Endothelial cell of umbilical vein (primary cell): ENCODE data around the gene SAMD5. TPM values are rescaled to one million over a fixed set of nuclear protein-coding genes. Genes with fewer than 3 reads are reported as not detected.

Experiments
- BruUV-seq: library from RNA; stranded (reverse); fragments of 400-500 nt; replicated peaks from 2 replicates; lab custom pipeline; 2021; lab: Mats Ljungman, UMichigan
- CTCF ChIA-PET: fragments of 300-600, 350-600 bp; sonication (Branson Sonifier 250); formaldehyde crosslinking; loops from one replicate; lab custom pipeline; 2021; ENCODE audit warnings: antibody characterized with exemption, inconsistent platforms; lab: Charles Lee
- POLR2A ChIA-PET: fragments of 300-600, 350-600 bp; sonication (Branson Sonifier 250); formaldehyde crosslinking; loops from one replicate; lab custom pipeline; 2021; ENCODE audit warnings: antibody characterized with exemption, inconsistent platforms; lab: Charles Lee
- DNase-seq: peaks from one replicate; pipeline ENCODE4 v3.0.0-alpha.2; 2011; ENCODE audit warnings: low read depth, low spot score
- FAIRE-seq: peaks from 2 replicates; lab custom pipeline; 2011; peaks lifted over from hg19 to GRCh38; lab: Jason Lieb, UNC
- H2AFZ ChIP-seq: 2 replicates; pipeline ENCODE4 v1.6.0; 2012; ENCODE audit warnings: low read depth, low read length, control low read depth, inconsistent platforms
- H3K27ac ChIP-seq: 2 replicates; pipeline ENCODE4 v1.5.1; 2011; ENCODE audit warnings: low read depth, mild to moderate bottlenecking, control low read depth, low read length, moderate library complexity; ENCODE audit not compliant: insufficient read depth
- H3K27me3 ChIP-seq, 2 experiments: 2 replicates each; pipeline versions ENCODE4 v1.6.0 to v1.6.1; 2011; ENCODE audit warnings: low read length in 2 of 2, mixed read lengths in 1 of 2; ENCODE audit not compliant: control insufficient read depth in 2 of 2, insufficient read depth in 2 of 2
- H3K36me3 ChIP-seq, 2 experiments: 2 replicates in 1 of 2; 3 replicates in 1 of 2; pipeline ENCODE4 v1.5.1; 2011; ENCODE audit warnings: low read length in 2 of 2, mild to moderate bottlenecking in 1 of 2, moderate library complexity in 1 of 2; ENCODE audit not compliant: control insufficient read depth in 2 of 2, insufficient read depth in 2 of 2; ENCODE audit errors: extremely low read depth in 1 of 2
- H3K4me1 ChIP-seq: 3 replicates; pipeline ENCODE4 v1.5.1; 2011; ENCODE audit warnings: mild to moderate bottlenecking, low read length; ENCODE audit not compliant: control insufficient read depth, insufficient read depth; ENCODE audit errors: extremely low read depth
- H3K4me2 ChIP-seq: 2 replicates; pipeline ENCODE4 v1.6.1; 2011; ENCODE audit warnings: low read length, control low read depth, mixed read lengths; ENCODE audit not compliant: insufficient read depth
- H3K4me3 ChIP-seq, 3 experiments: fragments of 200-600 bp in 1 of 3; sonication (generic), shearing (Covaris generic) in 1 of 3; replicated peaks in 1 of 3; 2 replicates each; pipeline ENCODE4 v1.5.1; 2011 to 2016; ENCODE audit warnings: control low read depth in 3 of 3, low read length in 3 of 3, mild to moderate bottlenecking in 2 of 3, inconsistent platforms in 1 of 3, low read depth in 1 of 3, moderate library complexity in 1 of 3; ENCODE audit not compliant: insufficient read depth in 1 of 3
- H3K79me2 ChIP-seq: 2 replicates; pipeline ENCODE4 v1.6.0; 2012; ENCODE audit warnings: low read length, inconsistent platforms; ENCODE audit not compliant: control insufficient read depth, insufficient read depth
- H3K9ac ChIP-seq: replicated peaks from 2 replicates; pipeline ENCODE3; 2011; ENCODE audit warnings: low read length, control low read depth; ENCODE audit not compliant: insufficient read depth; ENCODE audit errors: extremely low read depth
- H3K9me1 ChIP-seq: replicated peaks from 3 replicates; pipeline ENCODE4 v1.6.0; 2011; ENCODE audit warnings: mild to moderate bottlenecking, low read length; ENCODE audit not compliant: control insufficient read depth, insufficient read depth; ENCODE audit errors: extremely low read depth
- H3K9me3 ChIP-seq: replicated peaks from 2 replicates; pipeline ENCODE4 v1.5.1; 2012; ENCODE audit warnings: low read length, inconsistent platforms; ENCODE audit not compliant: control insufficient read depth, insufficient read depth
- H4K20me1 ChIP-seq: replicated peaks from 2 replicates; pipeline ENCODE3; 2011; ENCODE audit warnings: mild to moderate bottlenecking, low read length; ENCODE audit not compliant: control insufficient read depth, insufficient read depth; ENCODE audit errors: extremely low read depth
- CTCF ChIP-seq, 2 donors: IDR thresholded peaks; 1 replicate in 1 of 2; 2 replicates in 1 of 2; pipeline ENCODE4 v1.5.1; 2011; ENCODE audit warnings: low read length in 2 of 2, mild to moderate bottlenecking in 2 of 2, moderate library complexity in 2 of 2, control low read depth in 1 of 2, inconsistent platforms in 1 of 2, low read depth in 1 of 2; ENCODE audit not compliant: insufficient read depth in 1 of 2; ENCODE audit errors: extremely low read depth in 1 of 2
- EZH2 ChIP-seq: IDR thresholded peaks from 2 replicates; pipeline ENCODE4 v1.6.1; 2012; ENCODE audit warnings: borderline replicate concordance, low read depth, mild to moderate bottlenecking, moderate library complexity, low read length, inconsistent platforms; ENCODE audit not compliant: severe bottlenecking
- FOS ChIP-seq: IDR thresholded peaks from 2 replicates; pipeline ENCODE4 v1.6.1; 2011; ENCODE audit warnings: mild to moderate bottlenecking, low read length, moderate library complexity, borderline replicate concordance; ENCODE audit not compliant: insufficient read depth
- GATA2 ChIP-seq: IDR thresholded peaks from 2 replicates; pipeline ENCODE4 v1.7.0; 2011; ENCODE audit warnings: low read depth, mild to moderate bottlenecking, moderate library complexity, mixed read lengths, low read length; ENCODE audit not compliant: insufficient read length, insufficient read depth
- JUN ChIP-seq: IDR thresholded peaks from 2 replicates; pipeline ENCODE4 v1.6.1; 2011; ENCODE audit warnings: borderline replicate concordance, low read depth; ENCODE audit not compliant: insufficient read length, insufficient read depth
- MAX ChIP-seq: IDR thresholded peaks from 2 replicates; pipeline ENCODE4 v1.6.1; 2011; ENCODE audit not compliant: insufficient read depth, insufficient read length
- MYC ChIP-seq: IDR thresholded peaks from one replicate; pipeline ENCODE4 v1.6.1; 2011; ENCODE audit warnings: mild to moderate bottlenecking, low read depth, low read length
- POLR2A ChIP-seq: IDR thresholded peaks from 2 replicates; pipeline ENCODE4 v1.6.1; 2012; ENCODE audit warnings: low read depth, mild to moderate bottlenecking, control low read depth, low read length
- POLR2AphosphoS5 ChIP-seq: IDR thresholded peaks from 2 replicates; pipeline ENCODE4 v1.6.1; 2012; ENCODE audit warnings: low read depth, mild to moderate bottlenecking, control low read depth, low read length, moderate library complexity; ENCODE audit not compliant: insufficient read depth
- dilution Hi-C: fragments of 300-500 bp; cut with MboI; formaldehyde crosslinking; loops from one replicate; pipeline ENCODE4 v1.15.0; 2019; ENCODE audit warnings: low sequenced_read_pairs; ENCODE audit not compliant: extremely low pct_ligation_motif_present
- intact Hi-C: fragments of 100-400 bp; cut with micrococcal nuclease; formaldehyde crosslinking; loops from one replicate; pipeline ENCODE4 v1.10.0; 2022
- polyA plus RNA-seq, 4 experiments: library from polyadenylated mRNA; depleted of rRNA in 3 of 4; stranded (reverse) in 3 of 4; unstranded in 1 of 4; fragments of >200 nt; gene quantifications; 2 replicates each; pipeline versions ENCODE4 v1.2.1 to v1.2.3, GENCODE V29; 2011 to 2012; ENCODE audit warnings: missing spikeins in 1 of 4
- total RNA-seq: library from RNA; stranded (reverse); gene quantifications from 2 replicates; pipeline ENCODE4 v1.2.3, GENCODE V29; 2021

The SAMD5 gene
- total and polyA plus RNA-seq, 2 donors (not counting 3 experiments of a cell fraction or from before 2014, with no cell fraction given): 0.75 to 6.9 TPM

GRCh38 chr6:147618457-147618856, 110.0 kb downstream of the SAMD5 start:
- intact Hi-C loops (no loop called here), dilution Hi-C loops (no loop called here)
- no peaks in the 10 kb centered on the region for H3K27me3 ChIP-seq
- no peaks in the 10 kb centered on the region for H3K9me3 ChIP-seq
- no peak for FAIRE-seq
- no peak overlapping the region for H2AFZ ChIP-seq
- POLR2A ChIA-PET: no interaction called here
- no peak overlapping the region for H3K27ac ChIP-seq
- H3K4me2 ChIP-seq: no peak overlapping the region
- no peaks in the 10 kb centered on the region for H3K36me3 ChIP-seq
- no peaks in the 10 kb centered on the region for H3K9me1 ChIP-seq
- no peak for DNase-seq
- CTCF ChIA-PET: no interaction called here
- TF ChIP-seq JUN (no peak), MYC (no peak), FOS (no peak), CTCF (IDR thresholded peaks at IDR 0.05; ENCODE audit: extremely low read depth in 1 of 2, insufficient read depth in 1 of 2, low read depth in 1 of 2, low read length in 2 of 2) (no peak), POLR2A (no peak), GATA2 (no peak), EZH2 (no peak), POLR2AphosphoS5 (no peak), MAX (no peak)
- H3K79me2 ChIP-seq: no peaks in the 10 kb centered on the region
- BruUV-seq: no TSS peak
- peaks cover 3% of the 10 kb centered on the region for H3K4me1 ChIP-seq
- no peak overlapping the region for H3K4me3 ChIP-seq
- no peak overlapping the region for H3K9ac ChIP-seq
- H4K20me1 ChIP-seq: no peaks in the 10 kb centered on the region
